Measurements from ENCODE around the gene CPN2.
A peak's percentile ranks its signal among the peaks of the same experiment; 100 is the strongest.

Gene CPN2

GRCh38 chr3:194352667-194353246, 1.6 kb upstream of the CPN2 start:
- DNase-seq (ENCODE audit: low read depth in 2 of 2): no peak

GRCh38 chr3:194351952-194352536, 916 bp upstream of the CPN2 start:
- no peak for DNase-seq (ENCODE audit: low read depth in 2 of 2)

GRCh38 chr3:194350726-194351071, 429 bp downstream of the CPN2 start:
- DNase-seq (ENCODE audit: low read depth in 2 of 2): no peak

- DNase-seq (ENCODE audit: low read depth in 2 of 2): no peak
Observed at GRCh38 chr3:194348354-194348753, 2.8 kb downstream of the CPN2 start.

- DNase-seq (ENCODE audit: low read depth in 2 of 2): no peak
Observed at GRCh38 chr3:194346621-194347020, 4.5 kb downstream of the CPN2 start.

- DNase-seq (ENCODE audit: low read depth in 2 of 2): no peak
Observed at GRCh38 chr3:194346035-194346434, 5.1 kb downstream of the CPN2 start.

- peak; percentile 67 to 77 for DNase-seq (ENCODE audit: low read depth in 2 of 2)
Observed at GRCh38 chr3:194344012-194344411, 7.1 kb downstream of the CPN2 start.

- no peak for DNase-seq (ENCODE audit: low read depth in 2 of 2)
Observed at GRCh38 chr3:194343561-194343893, 7.6 kb downstream of the CPN2 start.

- DNase-seq (ENCODE audit: low read depth in 2 of 2): no peak
Observed at GRCh38 chr3:194342861-194343560, 8.1 kb downstream of the CPN2 start.

GRCh38 chr3:194340757-194341400, 10.2 kb downstream of the CPN2 start:
- DNase-seq (ENCODE audit: low read depth in 2 of 2): no peak

- DNase-seq (ENCODE audit: low read depth in 2 of 2): no peak
Observed at GRCh38 chr3:194339840-194340239, 11.3 kb downstream of the CPN2 start.

- no peak for DNase-seq (ENCODE audit: low read depth in 2 of 2)
Observed at GRCh38 chr3:194339356-194339755, 11.8 kb downstream of the CPN2 start.

GRCh38 chr3:194337965-194338753, 13.0 kb downstream of the CPN2 start:
- DNase-seq (ENCODE audit: low read depth in 2 of 2): no peak

GRCh38 chr3:194336601-194337355, 14.3 kb downstream of the CPN2 start:
- DNase-seq (ENCODE audit: low read depth in 2 of 2): no peak

GRCh38 chr3:194333981-194334320, 17.2 kb downstream of the CPN2 start:
- DNase-seq (ENCODE audit: low read depth in 2 of 2): no peak

- peak; percentile 88 to 89 for DNase-seq (ENCODE audit: low read depth in 2 of 2)
Observed at GRCh38 chr3:194333212-194333980, 17.7 kb downstream of the CPN2 start.

GRCh38 chr3:194332858-194333211, 18.3 kb downstream of the CPN2 start:
- DNase-seq (ENCODE audit: low read depth in 2 of 2): no peak

- no peak for DNase-seq (ENCODE audit: low read depth in 2 of 2)
Observed at GRCh38 chr3:194330579-194330978, 20.5 kb downstream of the CPN2 start.

GRCh38 chr3:194330160-194330559, 21.0 kb downstream of the CPN2 start:
- DNase-seq (ENCODE audit: low read depth in 2 of 2): no peak

- DNase-seq (ENCODE audit: low read depth in 2 of 2): no peak
Observed at GRCh38 chr3:194329583-194329965, 21.6 kb downstream of the CPN2 start.

Measured in stimulated activated CD4-positive, alpha-beta T cell treated with anti-CD3 and anti-CD28 coated beads, Interleukin-1b, Interleukin-23, amount 100 ng/mL, for 4 hours (primary cell).